Astrocyte (in vitro differentiated cells and primary cell): ENCODE data around the gene DCP2. TPM values are rescaled to one million over a fixed set of nuclear protein-coding genes. Genes with fewer than 3 reads are reported as not detected.
A peak's percentile ranks its signal among the peaks of the same experiment; 100 is the strongest.

ENCODE experiments used
- DNase-seq: peaks from one replicate; pipeline ENCODE4 v3.0.0-alpha.2; 2010; ENCODE audit warnings: low read depth
- FAIRE-seq: peaks from 2 replicates; lab custom pipeline; 2011; peaks lifted over from hg19 to GRCh38; lab: Jason Lieb, UNC
- H2AFZ ChIP-seq: 2 replicates; pipeline ENCODE4 v1.6.0; 2012; ENCODE audit warnings: low read depth, low read length, inconsistent platforms
- H3K27ac ChIP-seq: 2 replicates; pipeline ENCODE4 v1.5.1; 2011; ENCODE audit warnings: low read depth, low read length, inconsistent platforms
- H3K27me3 ChIP-seq: 2 replicates; pipeline ENCODE4 v1.6.0; 2011; ENCODE audit warnings: low read length, inconsistent platforms; ENCODE audit not compliant: insufficient read depth
- H3K36me3 ChIP-seq: 2 replicates; pipeline ENCODE4 v1.5.1; 2011; ENCODE audit warnings: low read length, inconsistent platforms; ENCODE audit not compliant: insufficient read depth
- H3K4me1 ChIP-seq: 2 replicates; pipeline ENCODE4 v1.5.1; 2011; ENCODE audit warnings: low read length, inconsistent platforms; ENCODE audit not compliant: insufficient read depth
- H3K4me2 ChIP-seq: 2 replicates; pipeline ENCODE4 v1.6.0; 2012; ENCODE audit warnings: low read length, inconsistent platforms
- H3K4me3 ChIP-seq: 2 replicates; pipeline ENCODE4 v1.5.1; 2011; ENCODE audit warnings: low read depth, mild to moderate bottlenecking, low read length, inconsistent platforms; ENCODE audit not compliant: insufficient read depth
- H3K79me2 ChIP-seq: 2 replicates; pipeline ENCODE4 v1.6.0; 2012; ENCODE audit warnings: mild to moderate bottlenecking, low read length, inconsistent platforms; ENCODE audit not compliant: insufficient read depth
- H3K9ac ChIP-seq: 2 replicates; pipeline ENCODE4 v1.6.0; 2012; ENCODE audit warnings: mild to moderate bottlenecking, low read length, inconsistent platforms
- H3K9me3 ChIP-seq: 2 replicates; pipeline ENCODE4 v1.5.1; 2012; ENCODE audit warnings: low read depth, mild to moderate bottlenecking, low read length, inconsistent platforms; ENCODE audit not compliant: insufficient read depth
- H4K20me1 ChIP-seq: 2 replicates; pipeline ENCODE4 v1.6.0; 2012; ENCODE audit warnings: low read length, inconsistent platforms; ENCODE audit not compliant: insufficient read depth
- H3K27ac Mint-ChIP-seq: one replicate; pipeline ENCODE4 v1.8.0; 2021; ENCODE audit warnings: mild to moderate bottlenecking, mixed read lengths; ENCODE audit not compliant: unreplicated experiment
- H3K27me3 Mint-ChIP-seq: one replicate; pipeline ENCODE4 v1.8.0; 2021; ENCODE audit warnings: low read depth, mixed read lengths; ENCODE audit not compliant: unreplicated experiment
- H3K36me3 Mint-ChIP-seq: one replicate; pipeline ENCODE4 v1.8.0; 2021; ENCODE audit warnings: low read depth, mixed read lengths; ENCODE audit not compliant: unreplicated experiment
- H3K4me1 Mint-ChIP-seq: one replicate; pipeline ENCODE4 v1.8.0; 2021; ENCODE audit warnings: low read depth, mixed read lengths; ENCODE audit not compliant: unreplicated experiment
- H3K4me3 Mint-ChIP-seq: one replicate; pipeline ENCODE4 v1.8.0; 2021; ENCODE audit warnings: mild to moderate bottlenecking, moderate library complexity, mixed read lengths; ENCODE audit not compliant: unreplicated experiment
- H3K9me3 Mint-ChIP-seq: one replicate; pipeline ENCODE4 v1.8.0; 2021; ENCODE audit warnings: mild to moderate bottlenecking, mixed read lengths; ENCODE audit not compliant: unreplicated experiment
- CTCF ChIP-seq: IDR thresholded peaks from 2 replicates; pipeline ENCODE4 v1.5.1; 2011; ENCODE audit warnings: low read depth, mild to moderate bottlenecking, inconsistent platforms, low read length, moderate library complexity; ENCODE audit not compliant: insufficient read depth
- EZH2 ChIP-seq: IDR thresholded peaks from 2 replicates; pipeline ENCODE4 v1.6.1; 2012; ENCODE audit warnings: mild to moderate bottlenecking, low read length, inconsistent platforms; ENCODE audit not compliant: insufficient read depth
- total RNA-seq: library from RNA; stranded (reverse); gene quantifications from 2 replicates; pipeline ENCODE4 v1.2.1, GENCODE V29; 2021

The DCP2 gene
- total RNA-seq, 1 donor from 2014 or later, result 48.9 TPM

GRCh38 chr5:113020461-113021273 lies 44.1 kb downstream of the DCP2 start:
- no peak overlapping the region for H2AFZ ChIP-seq
- H3K4me3 ChIP-seq, result no peak overlapping the region
- peak overlapping the region; percentile 79 for H3K27ac ChIP-seq
- DNase-seq, result peak; percentile 91
- H3K9me3 ChIP-seq, result no peaks in the 10 kb centered on the region
- Mint-ChIP-seq H3K4me3 (no peak overlapping the region), H3K9me3 (no peaks in the 10 kb centered on the region), H3K27ac (peak overlapping the region; percentile 87), H3K27me3 (no peaks in the 10 kb centered on the region), H3K4me1 (peaks cover 35% of the 10 kb centered on the region), H3K36me3 (peaks cover 3% of the 10 kb centered on the region)
- H3K4me2 ChIP-seq, result peak overlapping the region; percentile 55
- FAIRE-seq, result peak; percentile 89
- peaks cover 39% of the 10 kb centered on the region for H3K4me1 ChIP-seq
- H3K36me3 ChIP-seq, result no peaks in the 10 kb centered on the region
- H3K9ac ChIP-seq, result peak overlapping the region; percentile 25
- H3K27me3 ChIP-seq, result no peaks in the 10 kb centered on the region
- TF ChIP-seq EZH2 (no peak), CTCF (no peak)
- peaks cover 6% of the 10 kb centered on the region for H3K79me2 ChIP-seq
- no peaks in the 10 kb centered on the region for H4K20me1 ChIP-seq

GRCh38 chr5:113022661-113023060 lies 46.1 kb downstream of the DCP2 start:
- Histone ChIP-seq H3K36me3 (peaks cover 6% of the 10 kb centered on the region), H3K27me3 (no peaks in the 10 kb centered on the region), H3K4me2 (peak overlapping the region; percentile 48), H3K79me2 (peaks cover 6% of the 10 kb centered on the region), H3K4me1 (peaks cover 39% of the 10 kb centered on the region), H4K20me1 (no peaks in the 10 kb centered on the region), H3K27ac (no peak overlapping the region), H2AFZ (no peak overlapping the region), H3K9me3 (no peaks in the 10 kb centered on the region), H3K9ac (peak overlapping the region; percentile 4), H3K4me3 (no peak overlapping the region)
- DNase-seq, result peak; percentile 59
- TF ChIP-seq EZH2, result no peak
- no peak for TF ChIP-seq CTCF
- Mint-ChIP-seq H3K27ac (no peak overlapping the region), H3K4me1 (peaks cover 35% of the 10 kb centered on the region), H3K36me3 (peaks cover 17% of the 10 kb centered on the region), H3K27me3 (no peaks in the 10 kb centered on the region), H3K4me3 (no peak overlapping the region), H3K9me3 (no peaks in the 10 kb centered on the region)
- peak; percentile 73 for FAIRE-seq

- no peaks in the 10 kb centered on the region for H3K27me3 Mint-ChIP-seq
- peaks cover 26% of the 10 kb centered on the region for H3K4me1 ChIP-seq
- DNase-seq, result no peak
- TF ChIP-seq CTCF, result no peak
- no peak for TF ChIP-seq EZH2
- FAIRE-seq, result no peak
- H3K79me2 ChIP-seq, result no peaks in the 10 kb centered on the region
- H3K36me3 ChIP-seq, result peaks cover 10% of the 10 kb centered on the region
- H3K27me3 ChIP-seq, result no peaks in the 10 kb centered on the region
- no peak overlapping the region for H3K9ac ChIP-seq
- H3K36me3 Mint-ChIP-seq, result peaks cover 27% of the 10 kb centered on the region
- H4K20me1 ChIP-seq, result no peaks in the 10 kb centered on the region
- H3K4me1 Mint-ChIP-seq, result peaks cover 28% of the 10 kb centered on the region
- H3K4me2 ChIP-seq, result no peak overlapping the region
- H3K9me3 ChIP-seq, result no peaks in the 10 kb centered on the region
- no peak overlapping the region for H3K4me3 ChIP-seq
- no peaks in the 10 kb centered on the region for H3K9me3 Mint-ChIP-seq
- H3K4me3 Mint-ChIP-seq, result no peak overlapping the region
- no peak overlapping the region for H2AFZ ChIP-seq
- no peak overlapping the region for H3K27ac Mint-ChIP-seq
- no peak overlapping the region for H3K27ac ChIP-seq
Observed at GRCh38 chr5:113024076-113024697, 47.6 kb downstream of the DCP2 start.
